HG03103 (cell line): ENCODE data around the gene MTUS2.

Source experiments
- ATAC-seq: cut with Tn5 transposase; IDR thresholded peaks from one replicate; pipeline ENCODE4 v1.9.1; 2021; ENCODE audit warnings: low read depth; ENCODE audit not compliant: unreplicated experiment

MTUS2 gene

GRCh38 chr13:29434217-29434945 is 614.2 kb downstream of the MTUS2 start:
- no peak for ATAC-seq

- no peak for ATAC-seq
These were observed 615.2 kb downstream of the MTUS2 start for GRCh38 chr13:29435125-29435911.

- no peak for ATAC-seq
These were observed 616.2 kb downstream of the MTUS2 start for GRCh38 chr13:29436291-29436690.

GRCh38 chr13:29436721-29437280 is 616.7 kb downstream of the MTUS2 start:
- no peak for ATAC-seq

GRCh38 chr13:29438769-29439168 is 618.6 kb downstream of the MTUS2 start:
- ATAC-seq, result no peak

GRCh38 chr13:29439601-29440388 is 619.7 kb downstream of the MTUS2 start:
- no peak for ATAC-seq

- ATAC-seq, result no peak
These were observed 621.2 kb downstream of the MTUS2 start for GRCh38 chr13:29441306-29441705.

GRCh38 chr13:29446016-29446415 is 625.9 kb downstream of the MTUS2 start:
- no peak for ATAC-seq

- no peak for ATAC-seq
These were observed 628.0 kb downstream of the MTUS2 start for GRCh38 chr13:29448174-29448573.

- no peak for ATAC-seq
These were observed 629.6 kb downstream of the MTUS2 start for GRCh38 chr13:29449726-29450125.

GRCh38 chr13:29451976-29452375 is 631.8 kb downstream of the MTUS2 start:
- no peak for ATAC-seq

- no peak for ATAC-seq
These were observed 632.9 kb downstream of the MTUS2 start for GRCh38 chr13:29452773-29453616.

- ATAC-seq, result no peak
These were observed 633.5 kb downstream of the MTUS2 start for GRCh38 chr13:29453617-29454011.

GRCh38 chr13:29454931-29455481 is 634.9 kb downstream of the MTUS2 start:
- no peak for ATAC-seq

- no peak for ATAC-seq
These were observed 636.3 kb downstream of the MTUS2 start for GRCh38 chr13:29456419-29456818.

- ATAC-seq, result no peak
These were observed 637.2 kb downstream of the MTUS2 start for GRCh38 chr13:29457299-29457698.

- ATAC-seq, result no peak
These were observed 638.3 kb downstream of the MTUS2 start for GRCh38 chr13:29458419-29458818.

GRCh38 chr13:29459813-29460355 is 639.7 kb downstream of the MTUS2 start:
- no peak for ATAC-seq

- no peak for ATAC-seq
These were observed 644.1 kb downstream of the MTUS2 start for GRCh38 chr13:29464105-29464679.
